Keratinocyte (primary cell): Measurements from ENCODE around the gene DIAPH1. TPM values are rescaled to one million over a fixed set of nuclear protein-coding genes. Genes with fewer than 3 reads are reported as not detected.

Experiments used
- DNase-seq: peaks from one replicate; pipeline ENCODE4 v3.0.0-alpha.2; 2011; ENCODE audit warnings: low read depth, missing footprints, low spot score
- FAIRE-seq: peaks from 2 replicates; lab custom pipeline; 2011; peaks lifted over from hg19 to GRCh38; lab: Jason Lieb, UNC
- H2AFZ ChIP-seq: 2 replicates; pipeline ENCODE4 v1.6.0; 2012; ENCODE audit warnings: low read length, control low read depth, inconsistent platforms; ENCODE audit not compliant: control insufficient read depth
- H3K27ac ChIP-seq: 2 replicates; pipeline ENCODE4 v1.5.1; 2011; ENCODE audit warnings: low read length; ENCODE audit not compliant: control insufficient read depth, insufficient read depth
- H3K27me3 ChIP-seq: 3 replicates; pipeline ENCODE4 v1.6.0; 2011; ENCODE audit warnings: low read length; ENCODE audit not compliant: control insufficient read depth, insufficient read depth; ENCODE audit errors: extremely low read depth
- H3K36me3 ChIP-seq, 2 experiments: 2 replicates in 1 of 2; 3 replicates in 1 of 2; pipeline ENCODE4 v1.5.1; 2011; ENCODE audit warnings: low read length in 2 of 2, mild to moderate bottlenecking in 1 of 2; ENCODE audit not compliant: control insufficient read depth in 2 of 2, insufficient read depth in 2 of 2; ENCODE audit errors: extremely low read depth in 1 of 2
- H3K4me1 ChIP-seq: 3 replicates; pipeline ENCODE4 v1.5.1; 2011; ENCODE audit warnings: low read length; ENCODE audit not compliant: control insufficient read depth, insufficient read depth; ENCODE audit errors: extremely low read depth
- H3K4me2 ChIP-seq: 3 replicates; pipeline ENCODE4 v1.6.0; 2011; ENCODE audit warnings: low read depth, low read length; ENCODE audit not compliant: control insufficient read depth, insufficient read depth; ENCODE audit errors: extremely low read depth
- H3K4me3 ChIP-seq, 3 experiments: fragments of 200-600 bp in 1 of 3; sonication (generic) in 1 of 3; 2 replicates in 2 of 3; 3 replicates in 1 of 3; pipeline ENCODE4 v1.5.1; 2011 to 2016; ENCODE audit warnings: low read length in 3 of 3, mild to moderate bottlenecking in 3 of 3, control low read depth in 2 of 3, inconsistent platforms in 1 of 3, low read depth in 1 of 3, mixed read lengths in 1 of 3, mixed run types in 1 of 3, moderate library complexity in 1 of 3; ENCODE audit not compliant: control insufficient read depth in 2 of 3, insufficient read depth in 2 of 3; ENCODE audit errors: extremely low read depth in 1 of 3
- H3K79me2 ChIP-seq: 2 replicates; pipeline ENCODE4 v1.6.0; 2012; ENCODE audit warnings: low read length; ENCODE audit not compliant: control insufficient read depth, insufficient read depth
- H3K9ac ChIP-seq: 3 replicates; pipeline ENCODE4 v1.6.0; 2011; ENCODE audit warnings: low read length; ENCODE audit not compliant: control insufficient read depth, insufficient read depth; ENCODE audit errors: extremely low read depth
- H3K9me1 ChIP-seq: 3 replicates; pipeline ENCODE4 v1.6.0; 2011; ENCODE audit warnings: low read length; ENCODE audit not compliant: control insufficient read depth, insufficient read depth; ENCODE audit errors: extremely low read depth
- H3K9me3 ChIP-seq: 2 replicates; pipeline ENCODE4 v1.5.1; 2012; ENCODE audit warnings: low read depth, low read length; ENCODE audit not compliant: control insufficient read depth
- H4K20me1 ChIP-seq: 3 replicates; pipeline ENCODE4 v1.6.0; 2011; ENCODE audit warnings: low read length; ENCODE audit not compliant: control insufficient read depth, insufficient read depth; ENCODE audit errors: extremely low read depth
- CTCF ChIP-seq, 3 experiments: IDR thresholded peaks in 1 of 3; conservative IDR thresholded peaks in 1 of 3; optimal IDR thresholded peaks in 1 of 3; 2 replicates in 2 of 3; 3 replicates in 1 of 3; pipeline versions ENCODE3 to v1.5.1; 2011; ENCODE audit warnings: low read length in 3 of 3, mild to moderate bottlenecking in 3 of 3, moderate library complexity in 2 of 3, control low read depth in 1 of 3, inconsistent platforms in 1 of 3; ENCODE audit not compliant: insufficient read depth in 2 of 3; ENCODE audit errors: extremely low read depth in 1 of 3
- EZH2 ChIP-seq: IDR thresholded peaks from one replicate; pipeline ENCODE4 v1.6.1; 2012; ENCODE audit warnings: inconsistent platforms, mild to moderate bottlenecking, low read length, moderate library complexity
- dilution Hi-C: fragments of 300-500 bp; cut with MboI; formaldehyde crosslinking; loops from one replicate; pipeline ENCODE4 v1.7.0; 2020; ENCODE audit warnings: low sequenced_read_pairs; ENCODE audit not compliant: extremely low pct_ligation_motif_present
- polyA plus RNA-seq, 5 experiments: library from polyadenylated mRNA; depleted of rRNA in 3 of 5; stranded (reverse) in 3 of 5; stranded (forward) in 1 of 5; unstranded in 1 of 5; fragments of >200 nt; gene quantifications; 1 replicate in 1 of 5; 2 replicates in 3 of 5; 3 replicates in 1 of 5; pipeline versions ENCODE4 v1.2.1 to v1.2.3, GENCODE V29; 2011 to 2012; ENCODE audit warnings: missing spikeins in 2 of 5, low read depth in 1 of 5, low replicate concordance in 1 of 5

DIAPH1 gene
- polyA plus RNA-seq, 1 donor (not counting 4 experiments of a cell fraction or from before 2014, with no cell fraction given): 72.0 TPM

GRCh38 chr5:141636413-141637122 lies 17.8 kb upstream of the DIAPH1 start, which contains the start of the genes HDAC3 and RELL2:
TSS of gene HDAC3 (minus strand) at chr5:141636849. CDS start at chr5:141636790, 59 bp downstream.
TSS of gene RELL2 (plus strand) at chr5:141636997. CDS start at chr5:141638226, 1,229 bp downstream.
- peak within 1 kb of the TSS; percentile 87 for H3K27ac ChIP-seq
- H3K27me3 ChIP-seq: no peaks in the 10 kb centered on the region
- no peaks in the 10 kb centered on the region for H3K9me3 ChIP-seq
- peak within 1 kb of the TSS; percentile 98 for H2AFZ ChIP-seq
- TF ChIP-seq CTCF (optimal IDR thresholded peaks at IDR 0.05 in 1 of 3, IDR thresholded peaks at IDR 0.05 in 1 of 3, conservative IDR thresholded peaks at IDR 0.05 in 1 of 3; ENCODE audit: extremely low read depth in 1 of 3, insufficient read depth in 2 of 3, low read length in 3 of 3): no peak
- no peak for TF ChIP-seq EZH2
- FAIRE-seq (no peak), DNase-seq (no peak)
- peaks cover 42% of the 10 kb centered on the region for H3K79me2 ChIP-seq
- H3K9me1 ChIP-seq: peaks cover 2% of the 10 kb centered on the region
- peaks cover 7% of the 10 kb centered on the region for H4K20me1 ChIP-seq
- H3K36me3 ChIP-seq: peaks cover 4 to 13% of the 10 kb centered on the region in 2 experiments
- dilution Hi-C loops: no loop called here
- peak within 1 kb of the TSS; percentile 84 to 97 (median 87) for H3K4me3 ChIP-seq
- peaks cover 19% of the 10 kb centered on the region for H3K4me1 ChIP-seq
- peak within 1 kb of the TSS; percentile 93 for H3K9ac ChIP-seq
- H3K4me2 ChIP-seq: peak within 1 kb of the TSS; percentile 100

- Histone ChIP-seq H3K36me3 (peaks cover 4 to 9% of the 10 kb centered on the region in 2 experiments), H3K27ac (peak overlapping the region; percentile 87), H3K9ac (peak overlapping the region; percentile 93), H3K4me2 (peak overlapping the region; percentile 100), H4K20me1 (peaks cover 4% of the 10 kb centered on the region), H2AFZ (peak overlapping the region; percentile 98), H3K27me3 (no peaks in the 10 kb centered on the region), H3K79me2 (peaks cover 45% of the 10 kb centered on the region), H3K9me1 (no peaks in the 10 kb centered on the region), H3K9me3 (no peaks in the 10 kb centered on the region), H3K4me3 (peak overlapping the region; percentile 84 to 97 (median 87)), H3K4me1 (peaks cover 14% of the 10 kb centered on the region)
- dilution Hi-C loops: no loop called here
- FAIRE-seq (no peak), DNase-seq (no peak)
- TF ChIP-seq EZH2 (no peak), CTCF (optimal IDR thresholded peaks at IDR 0.05 in 1 of 3, IDR thresholded peaks at IDR 0.05 in 1 of 3, conservative IDR thresholded peaks at IDR 0.05 in 1 of 3; ENCODE audit: extremely low read depth in 1 of 3, insufficient read depth in 2 of 3, low read length in 3 of 3) (no peak)
Observed at GRCh38 chr5:141636106-141636412, 17.3 kb upstream of the DIAPH1 start.
